ENCODE results near the gene TLN1. TPM values are rescaled to one million over a fixed set of nuclear protein-coding genes. Genes with fewer than 3 reads are reported as not detected.

TLN1 gene
- total RNA-seq, 4 donors from 2014 or later, result 301 to 553 (median 412) TPM

GRCh38 chr9:35741740-35742139, 9.7 kb upstream of the TLN1 start:
- ATAC-seq (ENCODE audit: low FRiP score), result no peak
- no peak for TF ChIP-seq CTCF (IDR thresholded peaks at IDR 0.05)
- DNase-seq (ENCODE audit: low spot score), result no peak

DNA sequence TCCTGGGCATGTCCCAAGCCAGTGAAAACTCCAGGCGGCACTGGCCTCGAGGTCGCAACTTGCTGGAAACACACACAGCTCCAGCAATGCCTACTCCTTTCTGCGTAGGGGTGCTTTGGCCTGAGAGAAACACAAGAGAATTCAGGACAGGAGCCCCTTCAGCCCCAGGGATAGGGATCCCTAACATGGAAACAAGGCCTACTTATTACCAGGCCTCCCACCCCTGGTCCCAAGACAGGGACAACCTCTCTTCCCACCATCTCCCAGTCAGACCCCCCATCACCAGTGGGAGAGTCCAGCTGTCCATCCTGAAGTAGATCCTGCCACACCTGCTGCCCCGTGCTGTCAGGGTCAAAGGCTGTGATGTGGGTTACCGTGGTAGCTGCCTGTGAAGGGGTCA, 8.2 kb upstream of the TLN1 start:
- ATAC-seq (ENCODE audit: low FRiP score) (no peak), DNase-seq (ENCODE audit: low spot score) (no peak)

GRCh38 chr9:35738924-35739323, 6.9 kb upstream of the TLN1 start:
- TF ChIP-seq CTCF (IDR thresholded peaks at IDR 0.05), result no peak
- no peak for ATAC-seq (ENCODE audit: low FRiP score)
- no peak for DNase-seq (ENCODE audit: low spot score)

More for the DNA sequence above, 8.2 kb upstream of the TLN1 start:
- TF ChIP-seq CTCF (IDR thresholded peaks at IDR 0.05), result no peak

DNA sequence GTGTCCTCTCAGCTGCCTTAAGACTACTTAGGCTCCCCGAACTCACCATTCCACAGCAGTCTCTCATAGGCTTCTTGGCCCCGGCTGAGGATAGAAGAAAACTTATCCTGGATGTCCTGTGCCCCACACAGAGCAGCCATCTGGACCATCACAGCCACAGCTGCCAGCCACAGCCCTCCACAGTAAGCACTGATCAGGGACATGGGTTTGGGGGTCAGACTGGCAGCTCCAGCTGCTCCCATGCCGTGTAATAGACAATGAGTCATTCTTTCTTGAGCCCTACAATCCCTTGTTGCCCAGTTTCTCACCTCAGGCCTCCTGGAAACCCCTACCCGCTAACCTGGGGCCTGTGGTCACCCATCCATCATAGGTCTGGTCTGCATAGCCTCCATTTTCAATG, 6.2 kb upstream of the TLN1 start:
- no peak for TF ChIP-seq CTCF (IDR thresholded peaks at IDR 0.05)
- DNase-seq (ENCODE audit: low spot score), result no peak
- no peak for ATAC-seq (ENCODE audit: low FRiP score)

- DNase-seq (ENCODE audit: low spot score) (no peak), ATAC-seq (ENCODE audit: low FRiP score) (no peak)
- no peak for TF ChIP-seq CTCF (IDR thresholded peaks at IDR 0.05)
These were observed 5.1 kb upstream of the TLN1 start for GRCh38 chr9:35737143-35737542.

DNA sequence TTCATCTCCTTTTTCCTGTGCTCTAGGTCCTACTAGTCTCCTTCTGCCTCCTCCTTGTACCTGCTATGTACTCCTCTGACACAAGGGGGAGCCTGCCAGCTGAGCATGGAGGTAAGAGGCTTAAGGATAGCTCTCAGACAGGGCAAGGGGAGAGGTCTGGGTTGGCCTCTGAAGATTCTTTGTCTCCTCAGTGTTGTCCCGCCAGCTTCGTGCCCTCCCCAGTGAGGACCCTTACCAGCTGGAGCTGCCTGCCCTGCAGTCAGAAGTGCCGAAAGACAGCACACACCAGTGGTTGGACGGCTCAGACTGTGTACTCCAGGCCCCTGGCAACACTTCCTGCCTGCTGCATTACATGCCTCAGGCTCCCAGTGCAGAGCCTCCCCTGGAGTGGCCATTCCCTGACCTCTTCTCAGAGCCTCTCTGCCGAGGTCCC, 4.2 kb upstream of the TLN1 start:
- ATAC-seq (ENCODE audit: low FRiP score), result no peak
- DNase-seq (ENCODE audit: low spot score), result no peak
- TF ChIP-seq CTCF (IDR thresholded peaks at IDR 0.05), result peak in 1 of 3 donors; percentile 13

DNA sequence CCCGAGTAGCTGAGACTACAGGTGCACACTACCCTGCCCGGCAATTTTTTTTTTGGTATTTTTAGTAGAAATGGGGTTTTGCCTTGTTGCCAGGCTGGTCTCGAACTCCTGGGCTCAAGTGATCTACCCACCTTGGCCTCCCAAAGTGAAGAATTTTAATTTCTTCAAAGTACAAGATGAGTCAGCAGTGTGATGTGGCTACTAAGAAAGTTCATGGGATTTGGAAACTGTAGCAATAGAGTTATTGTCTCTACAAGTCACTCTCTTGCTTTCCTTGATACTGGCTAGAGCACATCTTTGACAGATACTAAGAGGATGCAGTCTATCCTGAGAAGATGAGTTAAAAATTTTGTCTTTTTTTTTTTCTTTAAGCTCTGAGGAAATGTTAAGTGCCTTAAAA, 2.1 kb upstream of the TLN1 start:
- DNase-seq (ENCODE audit: low spot score) (no peak), ATAC-seq (ENCODE audit: low FRiP score) (no peak)
- TF ChIP-seq CTCF (IDR thresholded peaks at IDR 0.05), result no peak

Measured in omental fat pad (tissue), 4 donors.